ENCODE results near the gene LPCAT2.

Gene LPCAT2

DNA sequence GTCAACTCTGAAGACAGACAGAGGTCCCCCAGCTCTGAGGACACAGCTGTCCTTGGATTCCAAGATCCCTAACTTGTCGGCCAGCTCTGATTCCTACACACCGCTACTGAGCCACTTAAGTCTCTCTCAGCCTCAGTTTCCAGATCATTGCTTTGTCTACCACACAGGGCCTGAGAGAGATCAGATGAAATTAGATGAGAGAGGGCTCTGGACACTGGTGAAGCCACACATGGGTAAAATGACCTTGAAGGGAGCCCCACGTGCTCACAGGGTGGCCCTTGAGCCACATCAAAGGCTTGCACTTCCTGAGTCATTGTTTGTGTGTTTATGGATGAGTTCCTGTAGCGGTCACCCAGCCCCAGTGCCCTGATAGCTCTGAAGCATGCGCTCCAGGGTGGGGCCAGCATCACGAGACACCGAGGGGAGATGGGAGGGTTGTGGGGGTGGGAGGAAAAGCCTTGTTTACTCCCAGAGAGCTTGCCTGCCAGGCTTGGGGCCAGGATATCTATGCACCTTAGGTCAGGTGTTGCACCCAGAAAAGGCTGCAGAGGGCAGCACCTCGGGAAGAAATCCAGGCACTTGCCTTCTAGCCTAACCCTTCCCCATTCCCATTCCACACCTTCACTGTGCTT is 114.2 kb downstream of the LPCAT2 start:
- no peak overlapping the region for H2BK15ac ChIP-seq (replicated peaks; ENCODE audit: low read depth)
- H3K79me2 ChIP-seq (ENCODE audit: control insufficient read depth, insufficient read depth, low read length), result no peaks in the 10 kb centered on the region
- H3K4ac ChIP-seq (ENCODE audit: low read depth, low read length), result no peak overlapping the region
- H3K9ac ChIP-seq (ENCODE audit: low read length), result no peak overlapping the region
- no peak overlapping the region for H4K8ac ChIP-seq (ENCODE audit: low read depth, low read length)
- no peak overlapping the region for H3K56ac ChIP-seq (ENCODE audit: low read length)
- H3K4me1 ChIP-seq (ENCODE audit: control insufficient read depth, low read depth, low read length), result no peaks in the 10 kb centered on the region
- no peak overlapping the region for H4K5ac ChIP-seq (ENCODE audit: low read length)
- no peak overlapping the region for H3K4me3 ChIP-seq (ENCODE audit: low read length)
- no CpG with 5 or more reads among the region's 8 CpGs for WGBS (ENCODE audit: extremely low coverage, insufficient coverage, low lambda C conversion rate)
- H2BK120ac ChIP-seq (ENCODE audit: low read depth, low read length), result no peak overlapping the region
- H3K18ac ChIP-seq (ENCODE audit: low read length), result no peak overlapping the region
- peak; percentile 88 for DNase-seq
- H3K27me3 ChIP-seq (ENCODE audit: insufficient read depth, low read length, poor library complexity), result no peaks in the 10 kb centered on the region
- H3K36me3 ChIP-seq (ENCODE audit: control insufficient read depth, insufficient read depth, low read length), result no peaks in the 10 kb centered on the region
- no peak overlapping the region for H2AK5ac ChIP-seq (ENCODE audit: low read length)
- no peak overlapping the region for H3K4me2 ChIP-seq (ENCODE audit: low read length)
- no peaks in the 10 kb centered on the region for H3K79me1 ChIP-seq (ENCODE audit: low read length)
- no peak overlapping the region for H3K23ac ChIP-seq (ENCODE audit: low read length)
- H2BK5ac ChIP-seq (ENCODE audit: low read length), result no peak overlapping the region
- no peak overlapping the region for H3K27ac ChIP-seq (ENCODE audit: low read depth, low read length)

DNA sequence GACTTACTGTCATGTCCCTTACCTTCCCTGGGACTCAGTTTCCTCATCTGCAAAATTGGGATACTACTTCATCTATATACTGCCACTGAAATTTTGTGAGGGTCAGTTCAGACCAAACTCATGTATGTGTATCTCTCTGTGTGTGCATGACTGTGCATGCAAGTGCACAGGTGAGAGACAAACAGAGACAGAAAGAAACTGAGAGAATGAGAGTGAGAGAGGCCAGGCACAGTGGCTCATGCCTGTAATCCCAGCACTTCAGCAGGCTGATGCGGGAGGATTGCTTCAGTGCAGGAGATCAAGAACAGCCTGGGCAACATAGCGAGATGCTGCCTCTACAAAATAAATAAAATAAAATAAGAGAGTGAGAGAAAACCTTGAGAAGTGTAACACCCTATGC is 114.8 kb downstream of the LPCAT2 start:
- no peaks in the 10 kb centered on the region for H3K79me2 ChIP-seq (ENCODE audit: control insufficient read depth, insufficient read depth, low read length)
- no CpG with 5 or more reads among the region's 2 CpGs for WGBS (ENCODE audit: extremely low coverage, insufficient coverage, low lambda C conversion rate)
- DNase-seq, result no peak

DNA sequence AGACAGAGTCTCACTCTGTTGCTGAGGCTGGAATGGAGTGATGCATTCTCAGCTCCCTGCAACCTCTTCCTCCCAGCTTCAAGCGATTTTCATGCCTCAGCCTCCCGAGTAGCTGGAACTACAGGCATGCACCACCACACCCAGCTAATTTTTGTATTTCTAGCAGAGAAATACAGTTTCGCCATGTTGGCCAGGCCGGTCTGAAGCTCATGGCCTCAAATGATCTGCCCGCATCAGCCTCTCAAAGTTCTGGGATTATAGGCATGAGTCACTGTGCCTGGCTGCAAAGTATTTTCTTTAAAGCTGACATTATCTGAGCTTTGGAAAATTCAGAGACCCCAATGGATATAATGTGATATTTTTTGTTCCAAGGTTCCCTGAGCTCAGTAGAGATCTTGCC is 115.8 kb downstream of the LPCAT2 start:
- Histone ChIP-seq H2BK15ac (replicated peaks; ENCODE audit: low read depth) (no peak overlapping the region), H3K4ac (ENCODE audit: low read depth, low read length) (no peak overlapping the region), H3K4me2 (ENCODE audit: low read length) (no peak overlapping the region), H4K5ac (ENCODE audit: low read length) (no peak overlapping the region), H3K18ac (ENCODE audit: low read length) (no peak overlapping the region), H3K79me1 (ENCODE audit: low read length) (no peaks in the 10 kb centered on the region), H2BK5ac (ENCODE audit: low read length) (no peak overlapping the region), H3K79me2 (ENCODE audit: control insufficient read depth, insufficient read depth, low read length) (no peaks in the 10 kb centered on the region), H3K23ac (ENCODE audit: low read length) (no peak overlapping the region), H3K36me3 (ENCODE audit: control insufficient read depth, insufficient read depth, low read length) (no peaks in the 10 kb centered on the region), H3K27ac (ENCODE audit: low read depth, low read length) (no peak overlapping the region), H3K56ac (ENCODE audit: low read length) (no peak overlapping the region), H2BK120ac (ENCODE audit: low read depth, low read length) (no peak overlapping the region), H3K9ac (ENCODE audit: low read length) (no peak overlapping the region), H2AK5ac (ENCODE audit: low read length) (no peak overlapping the region), H3K4me3 (ENCODE audit: low read length) (no peak overlapping the region), H3K27me3 (ENCODE audit: insufficient read depth, low read length, poor library complexity) (no peaks in the 10 kb centered on the region), H4K8ac (ENCODE audit: low read depth, low read length) (no peak overlapping the region), H3K4me1 (ENCODE audit: control insufficient read depth, low read depth, low read length) (no peaks in the 10 kb centered on the region)
- no peak for DNase-seq
- no CpG with 5 or more reads among the region's 5 CpGs for WGBS (ENCODE audit: extremely low coverage, insufficient coverage, low lambda C conversion rate)

More for the DNA sequence above, 114.8 kb downstream of the LPCAT2 start:
- Histone ChIP-seq H3K4ac (ENCODE audit: low read depth, low read length) (no peak overlapping the region), H3K23ac (ENCODE audit: low read length) (no peak overlapping the region), H3K4me3 (ENCODE audit: low read length) (no peak overlapping the region), H3K27ac (ENCODE audit: low read depth, low read length) (no peak overlapping the region), H4K8ac (ENCODE audit: low read depth, low read length) (no peak overlapping the region), H3K36me3 (ENCODE audit: control insufficient read depth, insufficient read depth, low read length) (no peaks in the 10 kb centered on the region), H3K56ac (ENCODE audit: low read length) (no peak overlapping the region), H2BK15ac (replicated peaks; ENCODE audit: low read depth) (no peak overlapping the region), H3K4me1 (ENCODE audit: control insufficient read depth, low read depth, low read length) (no peaks in the 10 kb centered on the region), H2AK5ac (ENCODE audit: low read length) (no peak overlapping the region), H3K27me3 (ENCODE audit: insufficient read depth, low read length, poor library complexity) (no peaks in the 10 kb centered on the region), H2BK120ac (ENCODE audit: low read depth, low read length) (no peak overlapping the region), H3K79me1 (ENCODE audit: low read length) (no peaks in the 10 kb centered on the region), H3K18ac (ENCODE audit: low read length) (no peak overlapping the region), H2BK5ac (ENCODE audit: low read length) (no peak overlapping the region), H3K4me2 (ENCODE audit: low read length) (no peak overlapping the region), H4K5ac (ENCODE audit: low read length) (no peak overlapping the region), H3K9ac (ENCODE audit: low read length) (no peak overlapping the region)

DNA sequence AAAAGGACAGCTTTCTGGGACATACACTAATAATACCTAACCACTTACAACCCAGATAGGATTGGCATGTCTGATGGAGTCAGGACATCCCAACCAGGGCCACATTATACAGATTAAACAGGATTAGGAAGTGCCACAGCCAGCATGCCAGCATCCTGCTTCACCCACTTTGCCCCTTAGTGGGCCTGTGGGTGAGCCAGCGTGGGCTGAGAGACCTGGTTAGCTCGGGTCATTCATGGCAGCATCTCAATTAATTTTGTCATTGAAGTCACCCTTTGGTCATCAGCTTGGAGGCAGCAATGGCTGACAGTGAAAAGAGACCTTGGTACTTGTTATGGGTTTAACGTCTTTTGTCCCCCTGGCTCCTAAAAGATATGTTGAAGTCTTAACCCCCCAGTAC is 117.0 kb downstream of the LPCAT2 start:
- H3K23ac ChIP-seq (ENCODE audit: low read length), result no peak overlapping the region
- H4K5ac ChIP-seq (ENCODE audit: low read length), result no peak overlapping the region
- DNase-seq, result no peak
- H3K4me3 ChIP-seq (ENCODE audit: low read length), result no peak overlapping the region
- H3K56ac ChIP-seq (ENCODE audit: low read length), result no peak overlapping the region
- no peak overlapping the region for H4K8ac ChIP-seq (ENCODE audit: low read depth, low read length)
- no peaks in the 10 kb centered on the region for H3K79me1 ChIP-seq (ENCODE audit: low read length)
- H2BK5ac ChIP-seq (ENCODE audit: low read length), result no peak overlapping the region
- no peak overlapping the region for H3K18ac ChIP-seq (ENCODE audit: low read length)
- no peak overlapping the region for H2AK5ac ChIP-seq (ENCODE audit: low read length)
- H3K79me2 ChIP-seq (ENCODE audit: control insufficient read depth, insufficient read depth, low read length), result no peaks in the 10 kb centered on the region
- no peaks in the 10 kb centered on the region for H3K36me3 ChIP-seq (ENCODE audit: control insufficient read depth, insufficient read depth, low read length)
- WGBS (ENCODE audit: extremely low coverage, insufficient coverage, low lambda C conversion rate), result no CpG with 5 or more reads among the region's 3 CpGs
- H2BK15ac ChIP-seq (replicated peaks; ENCODE audit: low read depth), result no peak overlapping the region
- H3K4ac ChIP-seq (ENCODE audit: low read depth, low read length), result no peak overlapping the region
- no peak overlapping the region for H3K27ac ChIP-seq (ENCODE audit: low read depth, low read length)
- H3K27me3 ChIP-seq (ENCODE audit: insufficient read depth, low read length, poor library complexity), result no peaks in the 10 kb centered on the region
- no peak overlapping the region for H3K4me2 ChIP-seq (ENCODE audit: low read length)
- H2BK120ac ChIP-seq (ENCODE audit: low read depth, low read length), result no peak overlapping the region
- H3K9ac ChIP-seq (ENCODE audit: low read length), result no peak overlapping the region
- H3K4me1 ChIP-seq (ENCODE audit: control insufficient read depth, low read depth, low read length), result no peaks in the 10 kb centered on the region

DNA sequence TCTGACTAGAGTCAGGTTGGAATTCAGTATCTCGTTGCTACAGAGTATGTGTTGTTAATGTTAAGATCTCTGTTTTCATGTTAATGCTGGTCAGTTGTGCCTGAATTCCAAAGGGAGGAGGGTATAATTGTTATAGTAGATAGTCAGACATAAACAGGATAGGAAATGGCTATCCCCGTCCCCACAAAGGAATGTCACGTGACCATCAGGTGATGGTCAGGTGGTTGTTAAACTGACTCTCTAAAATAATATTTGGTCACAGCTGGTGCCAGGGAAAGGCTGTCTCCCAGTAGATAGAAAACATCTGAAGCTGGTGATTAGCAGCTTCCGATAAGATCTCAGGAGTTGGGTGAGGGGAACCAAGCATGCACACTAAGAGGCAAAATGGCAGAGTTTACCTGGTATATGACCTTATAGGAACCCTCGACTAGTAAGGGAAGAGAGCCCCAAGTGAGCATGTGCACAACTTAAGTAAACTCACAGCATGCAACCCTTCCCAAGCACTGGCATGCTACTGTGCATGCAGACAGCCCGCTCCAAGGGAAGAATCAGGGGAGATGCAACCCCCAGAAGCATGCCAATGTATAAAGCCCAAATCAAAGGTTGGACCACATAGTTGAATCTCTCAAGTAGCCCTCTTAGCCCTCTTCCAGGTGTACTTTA is 119.6 kb downstream of the LPCAT2 start:
- Histone ChIP-seq H2AK5ac (ENCODE audit: low read length) (no peak overlapping the region), H3K4me3 (ENCODE audit: low read length) (no peak overlapping the region), H2BK120ac (ENCODE audit: low read depth, low read length) (no peak overlapping the region), H4K8ac (ENCODE audit: low read depth, low read length) (no peak overlapping the region), H3K56ac (ENCODE audit: low read length) (no peak overlapping the region), H3K4me1 (ENCODE audit: control insufficient read depth, low read depth, low read length) (no peaks in the 10 kb centered on the region), H3K36me3 (ENCODE audit: control insufficient read depth, insufficient read depth, low read length) (no peaks in the 10 kb centered on the region), H3K27ac (ENCODE audit: low read depth, low read length) (no peak overlapping the region), H3K9ac (ENCODE audit: low read length) (no peak overlapping the region), H4K5ac (ENCODE audit: low read length) (no peak overlapping the region), H3K27me3 (ENCODE audit: insufficient read depth, low read length, poor library complexity) (no peaks in the 10 kb centered on the region), H2BK5ac (ENCODE audit: low read length) (no peak overlapping the region), H3K4me2 (ENCODE audit: low read length) (no peak overlapping the region), H3K79me2 (ENCODE audit: control insufficient read depth, insufficient read depth, low read length) (no peaks in the 10 kb centered on the region), H2BK15ac (replicated peaks; ENCODE audit: low read depth) (no peak overlapping the region), H3K23ac (ENCODE audit: low read length) (no peak overlapping the region), H3K79me1 (ENCODE audit: low read length) (no peaks in the 10 kb centered on the region), H3K18ac (ENCODE audit: low read length) (no peak overlapping the region), H3K4ac (ENCODE audit: low read depth, low read length) (no peak overlapping the region)
- no CpG with 5 or more reads among the region's 6 CpGs for WGBS (ENCODE audit: extremely low coverage, insufficient coverage, low lambda C conversion rate)
- DNase-seq, result peak; percentile 5

DNA sequence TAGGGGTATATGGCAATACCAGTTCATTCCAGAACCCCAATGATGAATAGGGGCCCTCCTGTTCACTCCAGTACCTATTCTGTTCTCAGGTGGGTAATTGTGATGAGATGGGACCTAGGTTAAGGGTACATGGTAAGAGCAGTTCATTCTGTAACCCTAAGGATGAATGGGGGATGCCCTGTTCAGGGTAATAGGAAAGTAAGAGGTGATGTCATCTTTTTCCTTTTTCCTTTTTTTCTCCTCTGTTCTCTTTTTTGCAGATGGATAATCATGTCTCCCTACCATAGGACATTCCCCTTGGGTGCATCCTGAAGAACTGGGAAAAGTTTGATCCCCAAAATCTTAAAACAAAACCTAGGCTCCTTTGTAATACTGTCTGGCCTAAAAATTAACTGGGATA is 121.9 kb downstream of the LPCAT2 start:
- Histone ChIP-seq H2BK120ac (ENCODE audit: low read depth, low read length) (no peak overlapping the region), H3K27me3 (ENCODE audit: insufficient read depth, low read length, poor library complexity) (no peaks in the 10 kb centered on the region), H3K36me3 (ENCODE audit: control insufficient read depth, insufficient read depth, low read length) (no peaks in the 10 kb centered on the region), H2AK5ac (ENCODE audit: low read length) (no peak overlapping the region), H4K8ac (ENCODE audit: low read depth, low read length) (no peak overlapping the region), H3K79me1 (ENCODE audit: low read length) (no peaks in the 10 kb centered on the region), H2BK5ac (ENCODE audit: low read length) (no peak overlapping the region), H3K23ac (ENCODE audit: low read length) (no peak overlapping the region), H3K4me1 (ENCODE audit: control insufficient read depth, low read depth, low read length) (no peaks in the 10 kb centered on the region), H4K5ac (ENCODE audit: low read length) (no peak overlapping the region), H3K4me3 (ENCODE audit: low read length) (no peak overlapping the region), H3K27ac (ENCODE audit: low read depth, low read length) (no peak overlapping the region), H3K4me2 (ENCODE audit: low read length) (no peak overlapping the region), H3K4ac (ENCODE audit: low read depth, low read length) (no peak overlapping the region), H3K56ac (ENCODE audit: low read length) (no peak overlapping the region), H3K18ac (ENCODE audit: low read length) (no peak overlapping the region), H3K9ac (ENCODE audit: low read length) (no peak overlapping the region), H2BK15ac (replicated peaks; ENCODE audit: low read depth) (no peak overlapping the region), H3K79me2 (ENCODE audit: control insufficient read depth, insufficient read depth, low read length) (no peaks in the 10 kb centered on the region)
- DNase-seq, result no peak

Measured in mesendoderm (in vitro differentiated cells).